Activated T-helper 9 cell treated with anti-CD3 and anti-CD28 coated beads, Interleukin-2, amount 50 U/mL, for 16 hours (primary cell): ENCODE results near the gene SMARCA2.

Source experiments
- DNase-seq: peaks from one replicate; pipeline ENCODE4 v3.0.0-alpha.2; 2020; ENCODE audit warnings: low read depth

SMARCA2 gene

DNA sequence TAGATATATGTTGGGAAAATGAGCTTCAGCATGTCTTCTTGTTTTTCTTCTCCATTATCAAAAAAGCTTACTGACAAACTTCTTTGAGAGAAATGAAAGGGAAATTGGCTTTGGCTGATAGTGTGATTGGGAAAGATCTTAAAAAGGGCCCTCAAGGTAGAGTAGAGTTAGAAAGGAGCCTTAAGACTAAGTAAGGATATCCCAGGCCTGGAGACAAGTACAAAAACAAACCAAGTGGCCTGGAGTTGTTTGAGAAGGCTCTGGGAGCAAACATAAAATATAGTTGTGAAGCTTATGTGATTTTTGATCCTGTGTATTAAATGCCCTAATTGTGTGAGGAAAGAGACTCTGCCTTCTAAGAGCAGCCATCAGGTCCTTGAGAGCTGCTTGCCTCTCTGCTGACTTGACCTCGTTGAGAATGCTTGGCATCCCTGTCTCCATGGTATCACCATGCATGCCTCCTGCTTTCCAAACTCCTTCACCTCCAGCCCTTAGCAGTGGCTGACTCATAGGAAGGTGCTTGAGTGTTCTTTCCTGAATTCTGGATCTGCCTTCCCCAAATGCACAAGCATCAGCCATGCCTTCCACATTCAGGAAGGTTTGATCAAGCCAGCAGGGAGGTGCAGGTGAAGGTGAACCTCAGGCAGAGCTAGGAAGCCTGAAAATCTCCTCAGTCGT, 78.9 kb downstream of the SMARCA2 start:
- no peak for DNase-seq

DNA sequence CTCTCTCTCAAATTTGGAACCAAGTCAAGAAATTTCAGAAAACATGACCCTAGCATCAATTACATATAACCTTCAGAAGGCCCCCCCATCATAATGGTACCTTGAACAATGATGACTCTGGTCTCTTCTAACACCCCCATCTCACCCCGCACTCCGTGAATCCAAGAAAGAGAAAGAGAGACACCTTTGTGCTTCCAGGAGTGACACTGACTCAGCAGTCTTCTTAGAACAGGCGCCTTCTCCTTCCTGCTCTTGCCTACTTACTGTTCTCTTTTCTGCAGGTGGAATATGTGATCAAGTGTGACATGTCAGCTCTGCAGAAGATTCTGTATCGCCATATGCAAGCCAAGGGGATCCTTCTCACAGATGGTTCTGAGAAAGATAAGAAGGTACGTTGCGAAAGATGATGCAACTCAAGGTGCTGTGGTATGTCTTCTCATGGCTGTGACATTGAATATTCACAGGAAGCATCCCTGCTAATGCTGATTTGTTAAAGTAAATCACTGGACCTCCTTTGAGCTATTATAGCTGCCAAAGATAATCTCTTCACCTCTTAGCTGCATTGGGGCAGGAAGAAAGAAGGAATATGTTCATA, 81.3 kb downstream of the SMARCA2 start:
- no peak for DNase-seq

DNA sequence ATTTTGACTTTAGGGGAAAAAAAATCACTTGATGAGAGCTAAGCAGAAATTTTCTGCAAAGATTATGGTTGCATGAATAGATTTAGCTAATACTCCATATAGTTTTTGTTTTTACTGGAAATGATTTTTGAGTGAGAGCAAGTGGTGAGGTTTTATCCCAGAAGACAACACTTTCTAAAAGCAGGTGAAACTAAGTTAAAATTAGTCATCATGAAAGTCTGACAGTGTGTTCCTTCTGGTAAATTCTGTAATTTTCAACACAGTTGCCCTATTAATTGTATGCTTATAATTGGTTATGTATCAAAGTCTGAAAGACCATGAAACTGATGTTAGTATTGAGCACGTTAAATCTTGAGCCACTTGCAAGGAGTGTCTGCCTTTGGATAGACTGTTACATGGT, 91.5 kb downstream of the SMARCA2 start:
- DNase-seq, result no peak

DNA sequence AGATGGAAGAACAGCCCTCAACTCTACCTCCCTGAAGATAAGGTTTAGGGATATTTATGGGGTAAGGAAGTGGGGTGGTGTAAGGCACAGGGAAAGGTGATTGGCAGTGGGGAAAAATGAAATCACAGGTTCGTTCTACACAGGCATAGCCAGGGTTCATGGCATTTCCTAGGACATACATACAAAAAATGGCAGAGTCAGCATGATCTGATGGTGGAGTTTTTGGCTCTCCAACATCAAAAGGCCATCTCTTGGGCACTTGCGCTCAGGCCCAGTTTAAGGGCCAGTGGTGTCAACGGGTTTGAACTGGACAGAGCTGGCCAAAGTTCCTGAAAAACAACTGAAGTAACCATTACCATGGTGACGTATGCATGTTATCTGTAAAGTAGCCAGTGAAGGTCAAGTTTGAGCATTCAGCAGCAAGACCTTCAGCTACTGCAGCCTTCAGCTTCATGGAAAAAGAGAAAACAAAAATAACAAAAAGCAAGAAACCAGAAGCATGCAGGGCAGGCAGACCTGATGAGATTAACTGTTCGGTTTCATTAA, 92.8 kb downstream of the SMARCA2 start:
- DNase-seq, result no peak

DNA sequence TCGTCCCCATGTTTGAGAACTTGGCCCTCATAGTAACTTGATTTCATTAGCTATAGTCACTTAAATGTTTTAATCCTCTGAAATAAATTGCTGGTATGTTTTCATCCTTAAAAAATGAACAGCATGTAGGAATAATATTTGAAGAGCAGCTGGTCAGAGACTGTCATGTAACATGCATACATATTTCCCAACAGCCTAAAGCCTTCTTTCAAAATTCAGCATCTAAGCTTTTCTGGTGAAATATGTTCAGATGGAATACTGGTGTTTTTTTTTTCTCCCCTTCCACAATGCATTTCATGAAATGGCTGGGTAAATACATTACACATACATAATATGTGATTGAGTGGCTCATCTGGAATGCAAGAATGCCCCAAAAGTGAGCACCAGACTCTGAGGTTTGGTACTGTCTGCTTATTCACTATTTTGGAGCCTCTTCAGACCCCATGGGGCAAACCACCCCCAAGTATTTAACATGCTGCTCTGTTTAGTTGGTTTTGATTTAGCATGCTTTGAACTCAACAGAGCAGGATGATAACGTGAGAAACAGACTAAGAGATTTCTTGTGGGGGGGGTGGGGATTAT, 94.0 kb downstream of the SMARCA2 start:
- DNase-seq, result no peak

DNA sequence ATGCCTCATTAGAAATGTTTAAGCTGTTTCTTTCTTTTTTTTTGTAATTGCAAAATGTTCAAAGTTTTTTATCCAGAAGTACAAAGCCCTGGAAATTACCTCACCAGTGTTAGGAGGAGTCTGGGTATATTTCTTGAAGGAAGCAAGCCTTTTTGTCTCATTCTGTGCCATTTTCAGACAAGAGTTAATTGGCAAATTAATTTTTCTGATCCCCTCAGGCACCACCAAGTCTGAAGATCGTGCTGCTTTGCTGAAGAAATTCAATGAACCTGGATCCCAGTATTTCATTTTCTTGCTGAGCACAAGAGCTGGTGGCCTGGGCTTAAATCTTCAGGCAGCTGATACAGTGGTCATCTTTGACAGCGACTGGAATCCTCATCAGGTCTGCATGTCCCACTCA, 94.9 kb downstream of the SMARCA2 start:
- DNase-seq, result no peak

DNA sequence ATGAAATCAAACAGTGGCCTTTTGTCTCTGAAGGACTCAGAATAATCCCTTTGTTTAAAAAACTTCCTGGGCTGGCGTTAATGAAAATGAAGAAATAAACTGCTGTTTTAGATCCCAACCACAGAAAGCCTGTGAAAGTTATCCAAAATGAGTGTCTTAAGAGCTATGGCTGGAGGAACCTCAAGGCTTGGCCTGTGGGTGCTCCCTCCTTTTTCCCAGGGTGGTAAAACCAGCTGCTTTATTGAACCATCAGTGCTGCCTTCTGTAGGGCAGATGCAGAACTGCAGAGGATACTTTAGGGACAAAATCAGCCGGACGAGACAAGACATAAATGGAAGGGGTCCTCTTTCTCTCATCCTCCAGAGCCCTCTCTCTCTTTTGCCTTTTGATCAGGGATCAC, 100.9 kb downstream of the SMARCA2 start:
- DNase-seq, result no peak

DNA sequence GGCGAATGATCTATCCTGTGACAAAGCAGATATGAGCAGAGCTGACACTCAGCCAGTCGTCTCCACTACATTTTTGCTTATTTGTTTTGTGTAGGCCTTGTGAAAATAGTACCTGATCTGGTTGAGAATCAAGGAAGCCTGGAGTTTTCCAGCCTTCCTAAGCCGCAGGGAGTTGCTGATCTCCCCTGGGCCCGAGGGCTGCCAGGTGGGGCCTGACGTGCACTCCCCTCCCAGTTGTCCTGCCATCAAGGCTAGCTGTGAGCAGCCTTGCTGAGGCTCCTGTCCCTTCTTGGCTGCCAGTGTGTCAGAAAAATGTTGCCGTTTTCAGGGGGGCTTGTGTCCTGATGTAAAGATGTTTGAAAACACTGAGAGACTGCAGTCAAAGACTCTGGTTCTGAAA, 102.4 kb downstream of the SMARCA2 start:
- no peak for DNase-seq

DNA sequence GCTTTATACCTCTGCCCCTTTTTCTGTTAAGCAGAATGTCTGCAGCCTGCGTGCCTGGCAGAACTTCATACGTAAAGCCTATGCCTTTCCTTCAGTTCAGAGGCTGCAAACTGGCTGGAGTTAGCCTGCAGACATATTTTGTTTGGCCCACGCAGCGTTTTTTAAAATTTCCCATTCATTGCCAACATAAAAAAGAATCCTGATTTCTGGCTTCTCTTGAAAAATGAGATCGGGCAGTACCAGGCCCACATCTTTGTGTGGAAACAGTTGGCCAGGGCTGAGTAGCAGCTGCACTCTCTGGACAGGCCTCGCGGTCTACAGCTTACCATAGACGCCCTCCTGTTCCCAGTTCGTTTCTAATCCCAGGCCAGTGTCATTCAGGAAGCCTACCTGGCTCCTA, 104.4 kb downstream of the SMARCA2 start:
- DNase-seq, result no peak

DNA sequence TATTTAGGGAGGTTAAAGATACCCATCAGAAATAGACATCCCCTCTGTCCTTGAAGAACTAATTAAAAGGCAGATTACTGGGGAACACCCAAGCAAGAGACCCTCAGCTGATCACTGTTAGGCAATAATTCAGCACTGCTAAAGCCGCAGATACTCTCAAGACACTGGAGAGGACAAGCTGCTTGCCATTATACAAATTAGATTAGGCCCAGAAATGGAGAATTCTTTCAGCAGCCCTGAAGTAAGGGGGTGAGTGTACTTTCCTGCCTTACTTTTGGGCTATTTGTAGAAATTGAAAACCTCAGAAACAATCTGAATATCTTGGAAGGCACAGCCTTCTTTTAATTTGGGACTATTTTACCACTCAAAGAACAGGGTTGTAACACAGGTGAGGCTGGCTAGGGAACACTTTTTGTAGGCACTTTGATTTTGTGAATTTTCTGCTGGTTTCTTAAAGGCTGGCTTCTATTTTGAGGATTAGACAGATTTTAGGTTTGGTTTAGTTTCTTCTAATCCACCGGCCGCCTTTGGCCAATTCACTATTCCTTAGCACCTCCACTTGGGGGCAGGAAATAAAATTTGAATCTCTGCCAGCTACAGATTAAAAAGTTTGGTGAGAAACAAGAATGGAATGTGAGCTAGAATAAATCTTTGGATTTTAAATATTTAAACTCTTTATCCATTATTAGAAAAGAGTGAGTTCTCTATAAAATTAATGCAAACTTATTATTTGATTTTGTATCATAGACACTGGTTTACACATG, 106.0 kb downstream of the SMARCA2 start:
- DNase-seq, result no peak

DNA sequence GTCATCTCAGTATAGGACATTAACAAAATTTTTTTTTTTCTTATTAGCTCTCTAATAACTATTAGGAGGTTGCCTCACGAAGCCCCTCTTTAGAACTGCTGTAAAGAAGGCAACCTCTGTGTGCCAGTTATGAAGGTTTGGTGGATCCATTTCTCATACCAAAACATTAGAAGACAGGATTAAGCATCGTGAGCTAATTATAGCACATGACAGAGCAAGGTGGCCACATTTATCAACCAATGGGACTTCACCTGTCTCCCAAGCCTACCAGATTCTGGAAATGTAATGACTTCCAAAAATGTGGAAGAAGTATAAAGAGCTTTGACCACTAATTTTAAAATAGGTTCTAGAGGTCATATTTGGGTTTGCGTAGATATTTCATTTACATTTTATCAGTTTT, 107.2 kb downstream of the SMARCA2 start:
- DNase-seq, result no peak

DNA sequence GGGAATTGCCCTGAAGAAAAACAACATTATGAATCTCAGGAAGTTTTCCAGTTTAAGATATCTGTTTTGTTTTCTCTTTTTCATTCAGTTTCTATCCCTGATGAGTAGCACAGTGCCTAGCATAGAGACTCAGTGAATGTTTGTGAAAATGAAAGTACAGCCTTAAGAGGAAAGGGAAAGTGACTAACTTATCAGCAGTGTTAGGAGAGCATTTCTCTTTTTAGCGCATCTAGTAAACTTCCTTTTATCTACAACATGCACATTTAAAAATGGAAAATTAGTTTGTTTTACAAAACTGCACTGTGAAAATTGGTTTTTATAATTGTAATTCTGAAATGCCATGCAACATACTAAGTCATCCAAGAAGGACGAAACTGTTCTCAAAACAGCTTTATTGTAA, 110.8 kb downstream of the SMARCA2 start:
- DNase-seq, result no peak

DNA sequence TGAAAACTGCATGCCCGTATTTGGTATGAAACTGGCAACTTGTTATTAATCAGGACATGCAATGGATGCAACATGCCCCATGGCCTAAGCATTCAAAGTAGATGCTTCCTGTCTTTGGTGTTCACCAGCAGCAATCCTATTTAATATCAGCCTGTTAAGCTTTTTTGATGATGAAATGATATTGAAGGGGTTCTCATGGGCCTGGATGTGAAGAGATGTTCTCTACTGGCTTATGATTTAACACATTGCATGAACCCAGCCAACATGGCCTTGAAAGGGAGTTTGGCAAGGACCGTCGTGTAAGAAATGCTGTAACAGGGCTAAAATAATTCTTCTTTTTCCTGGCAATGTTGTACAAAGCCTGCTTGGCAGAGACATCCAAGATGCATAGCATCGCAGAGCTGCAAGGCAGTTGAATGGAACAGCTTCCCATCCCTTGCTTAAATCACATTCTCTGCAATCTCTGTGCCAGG, 111.2 kb downstream of the SMARCA2 start:
- DNase-seq, result no peak

DNA sequence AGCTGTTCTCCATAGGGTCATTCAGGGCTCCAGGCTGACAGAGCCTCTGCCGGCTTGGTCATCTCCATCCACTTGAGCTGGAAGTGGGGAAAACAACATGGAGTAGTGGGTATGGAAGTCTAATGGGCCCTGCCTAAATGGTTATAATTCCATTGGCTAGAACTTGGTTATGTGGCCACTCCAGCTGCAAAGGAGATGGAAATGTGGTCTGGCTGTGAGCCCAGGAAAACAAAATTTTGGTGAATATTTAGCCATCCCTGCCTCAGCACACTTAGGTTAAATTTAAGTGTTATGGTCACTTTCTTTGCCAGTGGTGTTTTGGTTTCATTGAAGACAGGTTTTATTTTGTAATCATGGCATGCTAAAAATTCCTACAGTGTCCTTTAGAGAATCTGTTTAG, 112.3 kb downstream of the SMARCA2 start:
- no peak for DNase-seq

DNA sequence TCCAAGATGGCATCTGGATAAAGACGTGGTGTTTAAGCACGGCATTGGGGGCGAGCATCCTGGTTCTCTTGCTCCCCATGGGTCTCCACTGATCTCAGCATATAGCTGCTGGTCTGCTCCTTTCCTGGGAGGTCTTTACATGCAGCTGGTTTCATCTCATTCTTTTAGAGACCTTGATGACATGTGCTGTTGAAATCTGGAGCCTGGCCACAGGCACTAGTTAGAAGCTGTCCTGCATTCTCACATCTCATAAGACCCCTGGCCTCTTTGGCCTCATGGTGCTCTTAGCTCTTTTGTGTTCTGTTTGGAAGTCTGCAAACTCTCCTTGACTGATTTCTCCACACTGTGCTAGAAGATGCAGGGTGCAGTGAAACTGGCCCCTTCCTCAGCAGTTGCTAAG, 113.0 kb downstream of the SMARCA2 start:
- no peak for DNase-seq

DNA sequence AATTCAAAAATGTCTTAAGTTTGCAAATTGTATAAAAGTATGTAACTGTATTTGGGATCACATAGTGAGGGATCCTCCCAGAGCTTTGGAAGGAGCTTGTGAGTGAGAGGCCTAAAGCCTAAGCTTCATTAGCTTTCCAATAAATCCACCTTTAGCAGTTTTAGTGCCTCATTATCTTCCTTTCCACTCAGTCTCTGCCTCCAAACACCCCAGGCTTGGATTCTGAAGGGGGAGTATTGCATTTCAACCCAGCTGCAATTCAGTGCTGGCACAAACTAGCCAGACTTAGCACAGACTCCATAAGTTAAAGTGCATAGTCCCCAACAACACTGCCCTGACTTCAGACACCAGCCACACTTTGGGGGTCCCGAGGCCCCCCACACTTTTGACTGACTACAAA, 113.5 kb downstream of the SMARCA2 start:
- DNase-seq, result no peak

DNA sequence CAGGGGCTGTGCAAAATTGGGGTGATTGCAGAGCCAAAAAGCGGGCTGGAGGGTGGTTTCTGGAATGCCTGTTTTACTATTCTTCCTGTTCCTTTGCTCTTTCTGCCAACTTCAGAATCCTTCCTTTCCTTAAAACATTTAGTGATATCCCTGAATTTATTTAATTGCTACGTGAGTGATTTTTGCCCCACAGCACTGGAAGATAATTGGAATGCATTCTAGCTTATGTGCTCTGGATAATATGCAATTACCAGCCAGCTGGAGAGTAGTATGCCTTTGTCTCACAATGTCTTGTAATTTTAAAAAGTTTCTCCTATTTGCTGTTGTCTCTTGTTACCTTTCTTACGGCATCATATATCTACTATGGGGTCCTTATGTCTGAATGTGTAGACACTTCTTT, 115.8 kb downstream of the SMARCA2 start:
- DNase-seq, result no peak

DNA sequence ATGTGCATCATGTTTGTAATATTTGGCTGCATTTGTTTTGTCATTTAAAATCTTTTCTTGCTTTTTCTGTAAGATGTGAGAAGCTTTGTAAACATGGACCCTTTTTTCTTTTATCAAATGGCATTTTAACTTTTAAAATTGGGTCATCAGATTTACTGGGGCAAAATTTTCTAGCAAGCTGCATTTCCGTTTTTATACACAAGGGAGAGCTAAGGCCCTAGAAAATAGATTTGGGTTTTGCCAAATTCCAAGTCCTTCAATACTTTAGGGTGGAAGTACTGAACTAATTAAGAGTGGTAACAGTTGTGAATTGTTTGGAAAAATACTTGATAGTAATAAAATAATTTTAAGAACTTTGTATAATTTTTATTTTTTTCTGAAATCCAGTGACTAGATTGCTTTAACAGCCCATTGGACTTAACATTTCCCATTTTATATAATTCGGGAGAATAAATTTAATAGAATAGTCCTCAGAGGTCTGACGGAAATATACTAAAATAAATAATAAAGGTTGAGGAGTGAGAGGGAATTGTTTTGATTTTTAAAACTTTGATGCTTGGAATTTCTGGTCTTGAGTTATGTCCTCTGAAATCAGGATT, 117.4 kb downstream of the SMARCA2 start:
- DNase-seq, result no peak

DNA sequence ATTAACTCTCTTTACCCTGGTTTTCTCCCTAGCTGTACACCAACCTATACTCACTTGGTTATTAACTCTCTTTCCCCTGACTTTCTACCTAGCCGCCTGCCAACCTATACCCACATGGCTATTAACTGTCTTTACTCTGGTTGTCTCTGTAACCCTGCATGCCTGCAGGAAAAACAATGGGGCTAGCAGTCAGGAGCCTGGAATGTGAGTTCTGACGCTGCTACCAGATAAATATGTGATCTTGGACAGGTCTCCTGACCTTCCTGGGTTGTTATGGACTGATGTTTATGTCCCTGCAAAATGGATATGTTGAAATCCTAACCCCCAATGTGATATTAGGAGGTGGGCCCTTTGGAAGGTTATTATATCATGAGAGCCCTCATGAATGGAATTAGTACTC, 119.2 kb downstream of the SMARCA2 start:
- DNase-seq, result no peak

DNA sequence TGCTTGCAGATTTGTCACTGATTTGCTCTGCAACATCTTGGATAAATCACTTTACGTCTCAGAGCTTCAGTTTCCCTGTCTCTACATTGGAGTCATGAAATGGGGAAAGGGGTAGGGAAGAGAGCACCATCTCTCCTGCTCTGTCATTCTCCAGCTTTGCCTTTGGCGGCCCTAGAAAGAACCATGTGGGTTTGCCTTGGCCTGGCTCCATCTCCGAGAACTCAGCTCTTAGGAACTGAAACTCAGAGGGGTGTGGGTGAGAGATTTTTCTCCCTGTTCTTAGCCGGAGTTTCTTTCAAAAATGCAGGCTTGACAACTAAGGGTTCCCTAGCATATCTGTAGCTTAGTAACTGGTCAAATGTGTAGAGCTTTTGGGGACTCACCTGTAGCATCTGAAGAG, 123.5 kb downstream of the SMARCA2 start:
- no peak for DNase-seq

DNA sequence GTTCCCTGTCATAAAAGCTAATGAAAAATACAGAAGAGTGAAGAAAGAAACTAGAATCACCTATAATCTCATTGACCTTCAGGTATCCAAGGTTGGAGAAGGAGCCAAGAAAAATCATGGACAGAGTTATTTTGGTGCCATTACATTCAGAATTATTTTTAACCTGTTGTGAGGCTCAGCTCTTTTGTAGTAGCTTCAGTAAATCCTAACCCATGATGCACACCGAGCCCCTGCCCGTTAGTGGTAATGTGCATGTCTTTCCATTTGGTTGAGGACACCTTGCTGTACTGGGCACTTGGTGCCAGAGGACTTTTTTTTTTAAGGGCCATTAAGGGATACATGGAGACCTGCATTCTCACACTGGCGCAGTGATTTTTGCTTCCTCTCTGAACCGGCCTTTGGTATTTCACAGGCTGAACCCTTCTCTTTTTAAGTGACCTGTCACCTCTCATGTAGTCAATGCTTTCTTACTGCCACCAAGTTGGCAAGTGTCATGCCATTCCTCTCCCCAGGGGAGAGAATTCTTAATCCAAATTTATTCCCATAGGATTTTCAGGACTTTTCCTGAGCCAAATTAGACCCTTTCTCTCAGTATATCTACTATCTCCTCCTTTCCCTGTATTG, 125.6 kb downstream of the SMARCA2 start:
- no peak for DNase-seq

DNA sequence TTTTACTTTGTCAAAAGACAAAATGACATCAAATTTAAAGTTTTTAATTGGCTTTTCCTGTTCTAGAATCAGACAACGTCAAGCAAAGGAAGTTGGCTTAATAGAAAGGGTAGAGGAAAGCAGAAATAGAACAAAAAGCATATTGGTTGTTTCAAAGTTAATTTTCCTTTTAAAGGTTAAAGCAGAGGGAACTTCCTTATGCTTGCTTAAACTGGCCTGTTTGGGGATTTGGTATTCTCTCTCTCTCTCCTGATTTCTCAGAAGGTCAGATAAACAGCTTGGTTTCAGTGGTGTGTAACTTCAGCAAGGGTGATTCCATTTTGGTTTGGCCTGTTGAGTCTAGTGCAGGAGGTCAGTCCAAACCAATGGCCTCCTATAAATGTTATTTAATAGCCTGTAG, 127.1 kb downstream of the SMARCA2 start:
- DNase-seq, result no peak
